Stomach smooth muscle (tissue), 2 donors: ENCODE measurements around the gene ENTPD3.

Experiments
- H3K27ac ChIP-seq: one replicate; pipeline ENCODE4 v1.7.0; 2013; ENCODE audit warnings: mild to moderate bottlenecking, low read length, inconsistent platforms
- H3K27me3 ChIP-seq, 2 donors: one replicate each; pipeline ENCODE4 v1.7.0; 2013; ENCODE audit warnings: low read length in 2 of 2; ENCODE audit not compliant: insufficient read depth in 2 of 2, control insufficient read depth in 1 of 2
- H3K36me3 ChIP-seq, 2 donors: one replicate each; pipeline ENCODE4 v1.7.0; 2013; ENCODE audit warnings: low read length in 2 of 2; ENCODE audit not compliant: control insufficient read depth in 2 of 2, insufficient read depth in 2 of 2
- H3K4me1 ChIP-seq: one replicate; pipeline ENCODE4 v1.7.0; 2013; ENCODE audit warnings: low read length; ENCODE audit not compliant: control insufficient read depth, insufficient read depth
- H3K4me3 ChIP-seq, 2 donors: one replicate each; pipeline ENCODE4 v1.7.0; 2013; ENCODE audit warnings: low read length in 2 of 2
- H3K9ac ChIP-seq, 2 donors: one replicate each; pipeline ENCODE4 v1.7.0; 2013; ENCODE audit warnings: low read length in 2 of 2, mild to moderate bottlenecking in 1 of 2
- H3K9me3 ChIP-seq, 2 donors: one replicate each; pipeline ENCODE4 v1.7.0; 2013; ENCODE audit warnings: low read length in 2 of 2; ENCODE audit not compliant: control insufficient read depth in 2 of 2
- donor health status: healthy.
- donor health status: Pancreatic carcinoma.

ENTPD3 gene

GRCh38 chr3:40369716-40370115 lies 17.3 kb upstream of the ENTPD3 start:
- Histone ChIP-seq H3K4me3 (no peak overlapping the region), H3K27ac (no peak overlapping the region), H3K27me3 (no peaks in the 10 kb centered on the region), H3K9ac (no peak overlapping the region), H3K9me3 (no peaks in the 10 kb centered on the region), H3K36me3 (no peaks in the 10 kb centered on the region), H3K4me1 (no peaks in the 10 kb centered on the region)

DNA sequence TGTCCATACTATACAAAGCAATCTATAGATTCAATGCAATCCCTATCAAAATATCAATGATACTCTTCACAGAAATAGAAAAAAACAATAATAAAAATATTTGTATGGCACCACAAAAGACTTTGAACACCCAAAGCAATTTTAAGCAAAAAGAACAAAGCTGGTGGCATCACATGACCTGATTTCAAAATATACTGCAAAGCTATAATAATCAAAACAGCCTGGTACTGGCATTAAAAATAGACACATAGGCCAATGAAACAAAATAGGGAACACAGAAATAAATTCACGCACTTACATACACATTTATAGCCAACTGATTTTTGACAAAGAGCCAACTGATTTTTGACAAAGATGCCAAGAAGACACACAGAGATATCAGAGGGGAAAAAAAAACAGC lies 9.2 kb upstream of the ENTPD3 start:
- Histone ChIP-seq H3K4me3 (no peak overlapping the region), H3K4me1 (no peaks in the 10 kb centered on the region), H3K36me3 (no peaks in the 10 kb centered on the region), H3K9ac (no peak overlapping the region), H3K9me3 (no peaks in the 10 kb centered on the region), H3K27ac (no peak overlapping the region), H3K27me3 (no peaks in the 10 kb centered on the region)

- Histone ChIP-seq H3K27me3 (no peaks in the 10 kb centered on the region), H3K36me3 (no peaks in the 10 kb centered on the region), H3K9ac (no peak overlapping the region), H3K9me3 (no peaks in the 10 kb centered on the region), H3K4me3 (no peak overlapping the region), H3K4me1 (no peaks in the 10 kb centered on the region), H3K27ac (no peak overlapping the region)
Measured at GRCh38 chr3:40379674-40380306, 7.2 kb upstream of the ENTPD3 start.

GRCh38 chr3:40381904-40382616 lies 4.9 kb upstream of the ENTPD3 start:
- Histone ChIP-seq H3K36me3 (no peaks in the 10 kb centered on the region), H3K4me3 (no peak overlapping the region), H3K27me3 (peaks cover 0 to 3% of the 10 kb centered on the region in 2 donors), H3K9me3 (peaks cover 0 to 3% of the 10 kb centered on the region in 2 donors), H3K4me1 (no peaks in the 10 kb centered on the region), H3K9ac (no peak overlapping the region), H3K27ac (no peak overlapping the region)

- Histone ChIP-seq H3K9me3 (peaks cover 0 to 3% of the 10 kb centered on the region in 2 donors), H3K27ac (no peak overlapping the region), H3K4me3 (no peak overlapping the region), H3K36me3 (no peaks in the 10 kb centered on the region), H3K9ac (no peak overlapping the region), H3K27me3 (peaks cover 4 to 7% of the 10 kb centered on the region in 2 donors), H3K4me1 (peaks cover 3% of the 10 kb centered on the region)
Measured at GRCh38 chr3:40382617-40382979, 4.4 kb upstream of the ENTPD3 start.

DNA sequence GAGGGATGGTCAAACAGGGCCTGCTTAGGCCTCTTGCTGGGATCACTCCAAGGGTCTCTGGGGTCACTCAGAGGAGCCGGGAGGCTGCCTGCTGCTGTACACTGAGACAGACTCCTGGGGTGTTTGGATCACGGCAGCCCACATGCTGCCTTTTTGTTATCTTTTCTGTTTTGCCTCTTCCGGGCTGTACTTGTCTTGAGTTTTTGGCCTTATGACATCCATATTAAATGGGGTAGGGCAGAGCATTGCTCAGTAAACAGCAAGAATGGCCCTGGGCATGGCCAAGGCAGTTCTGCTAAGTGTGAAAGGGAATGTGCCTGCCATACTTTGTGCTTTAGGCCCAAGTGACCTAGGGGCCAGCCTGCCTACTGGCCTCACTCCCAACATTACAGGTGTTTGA lies 771 bp upstream of the ENTPD3 start:
- H3K27me3 ChIP-seq: peaks cover 4 to 13% of the 10 kb centered on the region in 2 donors
- H3K36me3 ChIP-seq: no peaks in the 10 kb centered on the region
- peaks cover 0 to 3% of the 10 kb centered on the region in 2 donors for H3K9me3 ChIP-seq
- peaks cover 3% of the 10 kb centered on the region for H3K4me1 ChIP-seq
- H3K9ac ChIP-seq: no peak overlapping the region
- H3K4me3 ChIP-seq: no peak overlapping the region
- H3K27ac ChIP-seq: no peak overlapping the region

GRCh38 chr3:40387895-40388254 lies 891 bp downstream of the ENTPD3 start:
- Histone ChIP-seq H3K4me1 (peaks cover 3% of the 10 kb centered on the region), H3K27me3 (peaks cover 6 to 13% of the 10 kb centered on the region in 2 donors), H3K27ac (no peak overlapping the region), H3K9me3 (peaks cover 0 to 3% of the 10 kb centered on the region in 2 donors), H3K9ac (no peak overlapping the region), H3K36me3 (peaks cover 0 to 2% of the 10 kb centered on the region in 2 donors), H3K4me3 (no peak overlapping the region)

DNA sequence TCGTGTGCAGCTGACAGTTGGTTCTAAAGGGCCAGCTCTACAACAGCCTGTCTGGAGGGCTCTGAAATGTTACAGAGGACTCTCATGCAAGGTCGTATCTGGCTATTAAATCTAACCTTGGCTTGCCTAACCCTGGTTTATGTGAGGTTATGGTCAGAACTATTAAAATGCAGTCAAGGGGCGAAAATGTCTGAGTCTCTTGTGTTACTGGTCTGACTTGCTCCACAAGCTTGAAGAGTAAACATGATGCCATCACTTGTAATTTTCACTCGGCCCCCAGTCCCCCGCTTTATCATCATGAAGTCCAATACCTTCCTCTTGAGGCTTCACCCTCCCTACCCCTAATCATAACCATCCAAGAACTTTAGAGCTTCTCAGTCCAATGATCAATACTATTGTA lies 9.4 kb downstream of the ENTPD3 start:
- no peaks in the 10 kb centered on the region for H3K9me3 ChIP-seq
- H3K36me3 ChIP-seq: peaks cover 0 to 2% of the 10 kb centered on the region in 2 donors
- H3K4me3 ChIP-seq: no peak overlapping the region
- H3K4me1 ChIP-seq: peaks cover 5% of the 10 kb centered on the region
- no peak overlapping the region for H3K9ac ChIP-seq
- H3K27me3 ChIP-seq: peaks cover 0 to 3% of the 10 kb centered on the region in 2 donors
- no peak overlapping the region for H3K27ac ChIP-seq

DNA sequence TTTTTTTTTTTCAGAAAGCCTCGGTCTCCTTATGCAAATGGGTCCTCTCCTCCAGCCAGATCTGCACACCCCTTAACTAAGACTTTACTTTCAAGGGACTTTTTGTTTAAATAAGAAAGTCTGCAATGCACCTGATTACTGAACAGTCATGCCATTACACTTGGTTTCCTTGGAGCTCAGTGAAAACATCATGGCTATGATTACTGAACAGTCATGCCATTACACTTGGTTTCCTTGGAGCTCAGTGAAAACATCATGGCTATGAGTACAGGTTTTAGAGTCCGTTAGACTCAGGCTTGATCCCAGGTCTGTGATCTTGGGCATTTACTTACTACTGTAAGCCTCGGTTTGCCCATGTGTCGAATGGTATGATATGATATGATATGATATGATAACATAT lies 10.1 kb downstream of the ENTPD3 start:
- Histone ChIP-seq H3K36me3 (no peaks in the 10 kb centered on the region), H3K27ac (no peak overlapping the region), H3K9me3 (no peaks in the 10 kb centered on the region), H3K4me3 (no peak overlapping the region), H3K9ac (no peak overlapping the region), H3K27me3 (peaks cover 0 to 2% of the 10 kb centered on the region in 2 donors), H3K4me1 (peaks cover 5% of the 10 kb centered on the region)

GRCh38 chr3:40397912-40398311 lies 10.9 kb downstream of the ENTPD3 start:
- no peaks in the 10 kb centered on the region for H3K9me3 ChIP-seq
- peaks cover 0 to 2% of the 10 kb centered on the region in 2 donors for H3K27me3 ChIP-seq
- H3K4me1 ChIP-seq: peaks cover 5% of the 10 kb centered on the region
- H3K9ac ChIP-seq: no peak overlapping the region
- H3K36me3 ChIP-seq: no peaks in the 10 kb centered on the region
- H3K4me3 ChIP-seq: no peak overlapping the region
- H3K27ac ChIP-seq: no peak overlapping the region

DNA sequence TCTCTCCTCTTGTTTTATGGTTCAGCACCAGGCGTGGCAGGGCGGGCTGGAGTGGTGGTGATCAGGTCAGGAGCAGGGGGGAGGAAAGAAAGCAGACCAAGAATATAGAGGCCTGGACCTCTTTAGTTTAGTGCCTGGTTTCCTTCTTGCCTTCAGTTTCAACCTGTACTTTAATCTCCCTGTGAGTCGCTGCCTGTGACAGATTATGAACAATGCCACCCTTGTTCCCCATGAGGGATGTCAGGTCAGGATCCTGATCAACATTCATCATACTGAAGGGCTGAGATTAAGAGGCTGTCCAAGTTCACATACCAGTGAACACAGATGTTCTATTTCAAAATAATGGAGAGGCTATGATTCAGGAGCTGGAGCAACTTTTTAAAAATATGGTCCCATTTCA lies 11.4 kb downstream of the ENTPD3 start:
- Histone ChIP-seq H3K4me1 (peaks cover 5% of the 10 kb centered on the region), H3K27ac (no peak overlapping the region), H3K27me3 (peaks cover 0 to 2% of the 10 kb centered on the region in 2 donors), H3K36me3 (no peaks in the 10 kb centered on the region), H3K9ac (no peak overlapping the region), H3K4me3 (no peak overlapping the region), H3K9me3 (no peaks in the 10 kb centered on the region)
